DMS79 (cell line): Measurements from ENCODE around the gene PRG3.
A peak's percentile ranks its signal among the peaks of the same experiment; 100 is the strongest.
"Not testable (repeated sequence)": the region's sequence is repeated elsewhere in the genome, so short reads cannot be mapped to it uniquely, and the experiment has no call there.

Experiments used
- DNase-seq: peaks from one replicate; lab custom pipeline; 2025; lab: John Stamatoyannopoulos, UW

The PRG3 gene

DNA sequence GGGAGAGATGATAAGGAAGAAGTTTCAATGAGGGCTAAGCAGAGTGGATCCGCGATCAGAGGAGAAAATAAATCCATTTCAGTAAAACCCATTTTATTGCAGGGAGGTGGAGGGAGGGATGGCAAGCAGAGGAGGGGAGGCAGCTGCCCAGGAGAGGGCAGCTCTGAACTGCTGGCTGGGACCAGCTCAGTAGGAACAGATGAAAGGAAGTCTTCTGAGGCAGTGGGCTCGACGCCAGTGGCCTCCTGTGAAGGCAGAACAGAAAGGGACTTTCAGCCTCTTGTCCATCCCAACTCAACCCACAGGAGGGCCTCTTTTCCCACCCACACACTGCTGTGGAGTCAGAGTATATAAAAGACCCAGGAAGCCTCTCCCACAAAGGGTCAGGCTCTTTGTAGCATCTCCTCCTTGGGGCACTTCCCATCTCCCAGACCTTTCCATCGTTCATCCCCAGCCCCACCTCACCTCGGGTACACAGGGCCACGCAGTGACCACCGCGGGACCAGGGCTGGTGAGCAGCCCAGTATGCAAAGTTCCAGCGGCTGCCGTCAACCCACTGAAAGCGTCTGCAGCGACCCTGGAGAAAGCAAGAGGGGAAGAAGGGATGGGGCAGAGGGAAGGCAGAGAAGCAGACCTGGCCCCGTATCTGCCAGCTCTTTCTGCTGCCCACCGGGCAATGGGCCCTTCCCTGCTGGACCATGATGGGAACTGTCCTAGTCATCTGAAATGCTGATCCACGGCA lies 6.5 kb upstream of the PRG3 start:
- no peak for DNase-seq

DNA sequence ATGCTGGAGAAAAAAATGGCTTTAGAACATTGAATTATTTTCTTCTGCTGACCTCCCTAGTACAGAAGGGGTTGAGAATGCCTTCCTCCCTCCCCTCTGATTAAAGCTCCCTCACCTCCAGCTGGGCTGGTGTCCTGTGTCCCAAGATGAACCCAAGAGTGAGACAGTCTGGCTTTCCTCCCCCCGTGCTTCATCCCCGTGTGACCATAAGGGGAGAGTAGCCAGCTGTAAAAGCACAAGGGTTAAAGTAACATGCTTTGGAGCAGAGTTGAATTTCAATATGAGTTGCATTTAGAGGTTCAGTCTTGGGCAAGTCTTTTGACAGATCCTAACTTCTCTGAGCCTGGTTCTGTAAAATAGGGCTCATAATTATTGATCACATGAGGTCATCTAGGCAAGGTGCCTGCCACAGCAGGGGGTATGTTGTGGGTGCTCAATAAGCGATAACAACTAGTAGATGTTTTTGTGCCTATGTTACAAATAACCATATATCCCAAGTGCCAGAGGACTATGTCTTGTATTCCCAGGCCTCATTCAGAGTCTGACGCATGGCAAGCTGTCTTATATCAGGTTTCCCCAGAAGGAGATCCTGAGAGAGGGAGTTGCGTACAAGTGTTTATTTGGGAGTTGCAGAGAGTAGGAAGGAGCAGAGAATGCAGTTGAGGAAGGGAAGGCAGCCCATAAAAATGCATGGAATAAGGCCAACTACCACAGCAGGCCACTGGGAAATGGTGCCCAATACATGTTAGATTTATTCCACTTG lies 5.4 kb upstream of the PRG3 start:
- no peak for DNase-seq

DNA sequence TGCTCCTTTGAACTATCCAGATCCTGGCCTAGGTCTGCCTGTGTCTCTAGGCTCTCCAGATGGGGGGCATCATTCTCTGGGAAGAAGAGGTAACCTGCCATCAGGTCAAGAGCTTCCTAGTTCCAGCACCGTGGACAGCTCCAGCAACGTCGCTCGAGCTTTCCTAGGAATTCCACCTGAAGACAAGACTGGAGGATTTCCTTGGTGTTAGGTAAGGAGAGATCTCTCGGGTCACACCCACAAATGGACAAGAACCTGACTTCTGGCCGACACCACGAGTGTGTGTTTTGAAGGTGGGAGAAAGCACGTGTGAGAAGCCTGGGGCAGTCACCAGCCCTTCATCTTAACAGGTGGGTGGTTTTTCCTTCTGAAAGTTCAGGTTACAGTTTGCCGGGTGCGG lies 1.2 kb downstream of the PRG3 start:
- no peak for DNase-seq

- DNase-seq, result no peak
Measured at GRCh38 chr11:57378186-57378585, 2.8 kb downstream of the PRG3 start.

DNA sequence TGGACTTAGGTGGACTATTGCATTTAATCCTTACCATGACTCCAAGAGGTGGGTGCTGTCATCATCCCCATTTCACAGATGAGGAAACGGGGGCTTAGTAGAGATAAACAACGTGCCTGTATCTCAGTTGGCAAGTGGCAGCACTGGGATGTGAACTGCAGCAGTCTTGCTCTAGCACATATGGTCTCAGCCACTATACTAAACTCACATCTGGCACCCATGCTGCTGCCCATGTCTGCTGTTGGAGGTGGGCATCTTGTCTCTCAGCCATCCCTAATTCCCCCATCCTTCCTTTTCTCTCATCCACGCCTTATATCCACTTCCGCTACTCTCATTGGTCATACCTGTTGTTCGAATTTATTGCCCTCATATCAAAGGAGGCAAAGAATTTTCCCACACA lies 3.8 kb downstream of the PRG3 start:
- no peak for DNase-seq

DNA sequence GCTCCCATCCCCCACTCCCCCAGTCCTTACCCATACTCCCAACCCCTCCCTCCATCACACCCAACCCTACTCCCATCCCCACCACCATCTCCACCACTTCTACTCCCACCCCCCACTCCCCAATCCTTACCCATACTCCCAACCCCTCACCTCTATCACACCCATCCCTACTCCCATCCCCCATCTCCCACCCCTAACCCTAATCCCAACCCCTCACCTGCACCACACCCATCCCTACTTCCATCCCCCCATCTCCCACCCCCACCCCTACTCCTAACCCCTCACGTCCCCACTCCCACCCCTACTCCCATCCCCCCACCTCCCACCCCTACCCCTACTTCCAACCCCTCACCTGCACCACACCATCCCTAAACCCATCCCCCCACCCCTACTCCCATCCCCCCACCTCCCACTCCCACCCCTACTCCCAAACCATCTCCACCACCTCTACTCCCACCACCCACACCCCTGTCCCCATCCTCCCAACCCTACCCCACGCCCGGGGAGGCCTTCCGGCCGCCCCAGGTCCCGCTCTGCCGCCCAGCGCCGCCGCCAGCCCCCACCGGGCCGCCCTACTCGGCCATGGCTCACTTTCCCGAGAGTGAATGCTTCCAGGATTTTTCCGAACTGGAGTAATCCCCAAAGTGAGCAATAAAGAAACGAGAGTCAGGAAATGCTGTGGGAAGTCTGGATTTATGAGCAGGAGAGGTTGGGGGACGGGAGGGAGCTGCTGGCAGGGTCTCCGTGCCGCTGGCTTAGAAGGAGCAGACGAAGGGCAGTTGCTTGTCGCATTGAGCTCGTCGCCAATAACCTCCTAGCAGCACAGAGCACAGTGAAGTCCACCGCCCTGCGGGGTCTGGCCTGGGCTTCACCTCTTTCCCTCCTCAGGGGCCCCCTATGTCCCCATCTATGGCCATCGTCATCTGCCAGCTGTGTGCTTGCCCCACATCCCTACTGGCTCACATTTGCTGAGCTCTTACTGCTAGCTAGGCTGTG lies 4.6 kb downstream of the PRG3 start:
- no peak for DNase-seq

DNA sequence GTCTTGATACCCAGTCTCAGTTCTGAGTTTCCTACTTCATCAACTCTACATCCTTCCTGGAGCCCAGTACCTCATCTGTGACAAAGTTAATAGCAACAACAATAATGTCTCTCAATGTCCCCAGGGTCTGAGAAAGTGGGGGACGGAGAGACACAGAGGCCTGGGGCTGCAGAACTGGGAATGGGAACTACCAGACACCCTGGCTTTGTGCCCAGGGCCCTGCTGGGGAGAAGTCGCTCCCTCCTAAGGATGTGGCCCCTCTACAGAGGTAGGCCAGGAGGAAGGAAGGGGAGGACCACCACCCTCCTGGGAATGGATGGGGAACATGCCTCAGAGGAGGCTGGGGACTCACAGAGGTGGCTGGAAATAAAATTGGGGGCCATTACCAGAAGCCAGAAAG lies 5.5 kb downstream of the PRG3 start:
- no peak for DNase-seq

GRCh38 chr11:57374966-57375365 lies 6.0 kb downstream of the PRG3 start:
- DNase-seq, result no peak

DNA sequence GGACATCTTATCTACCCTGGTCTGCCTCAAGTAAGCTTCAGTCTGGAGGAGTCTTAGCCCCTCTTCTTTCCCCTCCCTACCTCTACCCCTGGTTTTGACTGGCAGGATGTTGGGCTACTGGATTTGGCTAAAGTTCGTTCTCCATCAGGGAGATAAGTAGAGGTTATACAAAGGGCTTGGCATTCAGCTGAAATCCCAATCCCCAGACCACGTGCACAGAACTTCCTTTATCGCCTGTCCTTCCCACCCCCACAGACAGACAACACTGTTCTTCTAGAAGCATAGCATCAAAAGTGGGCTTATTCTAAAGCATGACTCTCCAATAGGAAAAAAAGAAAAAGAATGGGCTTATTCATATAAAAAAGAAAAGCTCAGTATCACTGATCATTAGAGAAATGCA lies 7.8 kb downstream of the PRG3 start:
- DNase-seq, result no peak

DNA sequence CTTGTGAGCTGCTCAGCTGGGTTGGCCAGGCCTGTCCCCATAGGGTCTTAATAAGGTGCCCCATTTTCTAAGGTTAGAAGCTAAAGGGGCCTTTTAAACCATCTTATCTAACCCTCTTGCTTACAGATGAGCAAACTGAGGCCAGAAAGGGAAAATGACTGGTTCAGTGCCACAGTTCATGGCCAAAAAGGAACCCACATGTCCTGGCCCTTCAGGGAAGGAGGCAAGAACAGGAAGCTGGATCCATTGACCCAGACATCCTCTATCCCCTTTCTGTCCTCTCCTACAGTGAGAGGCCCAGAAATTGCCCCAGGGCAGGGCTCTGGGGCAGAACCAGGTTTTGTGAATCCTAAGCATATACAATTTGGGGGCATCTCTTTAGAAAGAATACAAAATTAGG lies 10.0 kb downstream of the PRG3 start:
- no peak for DNase-seq

- no peak for DNase-seq
Measured at GRCh38 chr11:57370251-57370650, 10.7 kb downstream of the PRG3 start.

DNA sequence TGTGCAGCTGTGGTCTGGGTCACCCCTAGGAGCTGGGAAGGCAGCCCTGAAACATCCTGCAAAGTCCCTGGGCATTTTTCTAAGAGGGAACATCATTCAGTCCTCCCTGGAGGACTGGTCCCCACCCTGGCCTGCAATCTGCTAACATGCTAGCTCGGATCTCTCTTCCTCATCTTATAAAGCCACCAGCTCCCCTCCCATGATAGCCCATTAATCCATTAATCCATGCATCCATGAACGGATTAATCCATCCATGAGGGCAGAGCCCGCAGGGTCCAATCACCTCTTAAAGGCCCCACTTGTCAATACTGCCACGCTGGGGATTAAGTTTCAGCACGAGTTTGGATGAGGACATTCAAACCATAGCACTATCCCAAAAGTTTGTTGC lies 12.1 kb downstream of the PRG3 start:
- DNase-seq, result no peak

- peak; percentile 17 for DNase-seq
Measured at GRCh38 chr11:57368106-57368844, 12.7 kb downstream of the PRG3 start.

- no peak for DNase-seq
Measured at GRCh38 chr11:57364851-57365660, 15.9 kb downstream of the PRG3 start.

- no peak for DNase-seq
Measured at GRCh38 chr11:57363131-57364080, 17.5 kb downstream of the PRG3 start.

DNA sequence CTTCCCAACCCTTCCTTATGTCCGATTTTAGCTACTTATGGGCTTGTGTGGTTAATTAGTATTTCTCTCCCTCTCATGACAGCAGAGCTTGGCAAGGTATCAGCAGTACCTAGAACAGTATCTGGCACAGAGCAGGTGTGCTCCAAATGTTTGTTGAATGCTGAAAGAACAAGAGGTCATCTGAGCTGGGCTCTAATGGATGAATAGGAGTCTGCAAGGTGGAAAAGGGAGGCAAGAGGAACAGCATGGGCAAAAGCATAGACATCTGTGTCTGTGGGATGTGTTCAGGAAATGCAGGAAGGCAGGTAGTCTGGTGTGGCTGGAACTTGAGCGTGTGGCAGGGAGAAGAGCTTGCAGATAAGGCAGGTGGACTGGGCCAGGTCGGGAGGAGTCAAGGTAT lies 19.0 kb downstream of the PRG3 start:
- no peak for DNase-seq

DNA sequence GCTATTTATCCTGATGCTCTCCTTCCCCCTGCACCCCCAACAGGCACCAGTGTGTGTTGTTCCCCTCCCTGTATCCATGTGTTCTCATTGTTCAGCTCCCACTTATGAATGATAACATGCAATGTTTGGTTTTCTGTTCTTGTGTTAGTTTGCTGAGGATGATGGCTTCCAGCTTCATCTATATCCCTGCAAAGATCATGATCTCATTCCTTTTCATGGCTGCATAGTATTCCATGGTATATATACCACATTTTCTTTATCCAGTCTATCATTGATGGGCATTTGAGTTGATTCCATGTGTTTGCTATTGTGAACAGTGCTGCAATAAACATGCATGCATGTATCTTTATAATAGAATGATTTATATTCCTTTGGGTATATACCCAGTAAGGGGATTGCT lies 19.5 kb downstream of the PRG3 start:
- DNase-seq, result not testable (repeated sequence)

DNA sequence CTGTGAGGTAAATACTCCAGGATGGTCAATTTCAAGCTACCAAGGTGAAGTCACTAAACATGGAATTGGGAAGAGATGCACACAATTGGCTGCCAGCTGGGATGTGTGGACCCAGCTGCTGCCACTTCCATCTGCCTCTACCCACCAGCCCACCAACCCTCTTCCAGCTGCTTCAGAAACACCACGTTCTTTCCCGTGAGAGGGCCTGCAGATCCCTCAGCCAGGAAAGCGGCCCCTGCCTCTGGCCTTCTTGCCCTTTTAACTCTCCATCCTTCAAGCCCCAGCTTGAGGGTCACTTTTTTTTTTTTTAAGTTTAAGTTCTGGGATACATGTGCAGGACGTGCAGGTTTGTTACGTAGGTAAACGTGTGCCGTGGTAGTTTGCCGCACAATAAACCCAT lies 20.0 kb downstream of the PRG3 start:
- no peak for DNase-seq

DNA sequence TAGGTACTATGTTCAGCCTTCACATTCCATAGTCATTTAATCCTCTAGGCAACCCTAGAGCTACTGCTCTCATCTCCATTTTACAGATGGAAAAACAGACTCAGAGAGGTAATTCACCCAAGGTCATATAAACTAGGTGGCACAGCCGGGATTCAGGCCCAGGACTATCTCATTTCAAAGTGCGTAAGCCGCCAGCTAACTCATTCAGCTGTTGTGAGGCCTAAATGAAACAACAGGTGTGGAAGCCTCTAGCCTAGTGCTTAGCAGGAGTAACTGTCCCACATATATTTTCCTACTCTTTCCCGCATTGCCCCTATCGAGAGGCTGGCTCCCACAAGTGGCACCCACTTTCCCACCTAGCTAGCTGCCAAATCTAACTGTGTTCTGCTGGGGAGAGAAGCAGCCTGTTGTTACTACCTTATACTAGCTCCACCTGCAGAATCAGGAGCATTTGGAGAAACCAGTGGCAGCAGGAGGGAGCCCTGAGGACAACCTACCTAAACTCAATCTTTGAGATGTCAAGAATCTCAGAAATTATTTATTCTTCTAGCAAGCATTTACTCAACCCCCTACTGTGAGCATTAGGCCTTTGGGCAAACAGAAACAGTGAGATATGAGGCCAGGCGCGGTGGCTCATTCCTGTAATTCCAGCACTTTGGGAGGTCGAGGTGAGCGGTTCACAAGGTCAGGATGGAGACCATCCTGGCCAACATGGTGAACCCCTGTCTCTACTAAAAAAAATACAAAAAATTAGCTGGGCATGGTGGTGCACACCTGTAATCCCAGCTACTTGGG lies 20.9 kb downstream of the PRG3 start:
- no peak for DNase-seq
